WERI-Rb-1 (cell line): Measurements from ENCODE around the gene PIGX.

Experiments
- DNase-seq: peaks from one replicate; pipeline ENCODE4 v3.0.0-alpha.2; 2020
- H3K27ac ChIP-seq: fragments of 250-450 bp; sonication (Bioruptor Pico); 2 replicates; pipeline ENCODE4 v1.5.1; 2020; ENCODE audit warnings: mild to moderate bottlenecking, moderate library complexity
- H3K27me3 ChIP-seq: fragments of 250-450 bp; sonication (Bioruptor Pico); 2 replicates; pipeline ENCODE4 v1.5.1; 2021; ENCODE audit warnings: mild to moderate bottlenecking, low read depth, moderate library complexity; ENCODE audit not compliant: insufficient read depth, severe bottlenecking
- H3K36me3 ChIP-seq: fragments of 250-450 bp; sonication (Bioruptor Pico); 2 replicates; pipeline ENCODE4 v1.5.1; 2020; ENCODE audit warnings: mild to moderate bottlenecking, moderate library complexity
- H3K4me3 ChIP-seq: 2 replicates; pipeline ENCODE4 v1.5.1; 2011; ENCODE audit warnings: low read depth, mild to moderate bottlenecking, control low read depth, low read length
- H3K9me3 ChIP-seq: fragments of 250-450 bp; sonication (Bioruptor Pico); 2 replicates; pipeline ENCODE4 v1.5.1; 2021; ENCODE audit warnings: mild to moderate bottlenecking, moderate library complexity; ENCODE audit not compliant: severe bottlenecking
- CTCF ChIP-seq: IDR thresholded peaks from 2 replicates; pipeline ENCODE4 v1.5.1; 2011; ENCODE audit warnings: low read depth, mild to moderate bottlenecking, control low read depth, inconsistent platforms, low read length

The PIGX gene

GRCh38 chr3:196749125-196749524 lies 36.9 kb downstream of the PIGX start:
- H3K27me3 ChIP-seq = no peaks in the 10 kb centered on the region
- H3K36me3 ChIP-seq = no peaks in the 10 kb centered on the region
- H3K9me3 ChIP-seq = no peaks in the 10 kb centered on the region
- no peak for TF ChIP-seq CTCF
- no peak for DNase-seq
- H3K27ac ChIP-seq = no peak overlapping the region
- no peak overlapping the region for H3K4me3 ChIP-seq

GRCh38 chr3:196753201-196753600 lies 41.0 kb downstream of the PIGX start:
- Histone ChIP-seq H3K4me3 (no peak overlapping the region), H3K9me3 (no peaks in the 10 kb centered on the region), H3K27me3 (no peaks in the 10 kb centered on the region), H3K27ac (no peak overlapping the region), H3K36me3 (no peaks in the 10 kb centered on the region)
- DNase-seq = no peak
- TF ChIP-seq CTCF = no peak

- no peak for TF ChIP-seq CTCF
- no peak overlapping the region for H3K4me3 ChIP-seq
- H3K27ac ChIP-seq = no peak overlapping the region
- no peaks in the 10 kb centered on the region for H3K36me3 ChIP-seq
- no peaks in the 10 kb centered on the region for H3K9me3 ChIP-seq
- no peak for DNase-seq
- H3K27me3 ChIP-seq = no peaks in the 10 kb centered on the region
Observed at GRCh38 chr3:196754091-196754981, 42.2 kb downstream of the PIGX start.

GRCh38 chr3:196756732-196757131 lies 44.6 kb downstream of the PIGX start:
- no peak for DNase-seq
- H3K27me3 ChIP-seq = no peaks in the 10 kb centered on the region
- no peaks in the 10 kb centered on the region for H3K36me3 ChIP-seq
- no peak for TF ChIP-seq CTCF
- no peaks in the 10 kb centered on the region for H3K9me3 ChIP-seq
- H3K4me3 ChIP-seq = no peak overlapping the region
- H3K27ac ChIP-seq = no peak overlapping the region

GRCh38 chr3:196757876-196758739 lies 45.9 kb downstream of the PIGX start:
- Histone ChIP-seq H3K36me3 (no peaks in the 10 kb centered on the region), H3K27ac (no peak overlapping the region), H3K4me3 (no peak overlapping the region), H3K9me3 (no peaks in the 10 kb centered on the region), H3K27me3 (no peaks in the 10 kb centered on the region)
- no peak for TF ChIP-seq CTCF
- no peak for DNase-seq
